Stimulated activated CD8-positive, alpha-beta memory T cell treated with anti-CD3 and anti-CD28 coated beads, Interleukin-15, amount 100 ng/mL, for 48 hours (primary cell): ENCODE measurements around the gene CRHR2.

Experiments used
- DNase-seq, 2 donors: peaks; one replicate each; pipeline ENCODE4 v3.0.0-alpha.2; 2020; ENCODE audit warnings: low read depth in 2 of 2

Gene CRHR2

DNA sequence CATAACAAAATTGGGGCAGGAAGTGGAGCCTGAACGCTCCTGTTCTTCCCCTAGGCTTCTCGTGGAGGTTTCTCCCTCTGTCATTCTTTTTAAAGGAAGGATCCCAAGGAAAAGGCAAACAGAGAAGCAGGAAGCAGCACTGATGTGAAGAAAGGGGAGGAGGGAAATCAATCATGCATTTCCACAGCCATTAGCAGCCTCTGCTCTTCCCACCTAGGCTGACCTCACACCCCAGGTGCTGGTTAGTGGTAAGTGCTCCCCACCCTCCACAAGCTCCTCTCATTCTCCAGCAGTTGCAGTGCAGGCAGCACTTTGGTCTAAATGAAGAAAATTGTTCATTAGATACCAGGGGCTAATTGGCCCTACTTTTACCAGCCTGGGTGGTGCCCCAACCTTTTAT is 2.6 kb downstream of the CRHR2 start:
- DNase-seq = no peak

DNA sequence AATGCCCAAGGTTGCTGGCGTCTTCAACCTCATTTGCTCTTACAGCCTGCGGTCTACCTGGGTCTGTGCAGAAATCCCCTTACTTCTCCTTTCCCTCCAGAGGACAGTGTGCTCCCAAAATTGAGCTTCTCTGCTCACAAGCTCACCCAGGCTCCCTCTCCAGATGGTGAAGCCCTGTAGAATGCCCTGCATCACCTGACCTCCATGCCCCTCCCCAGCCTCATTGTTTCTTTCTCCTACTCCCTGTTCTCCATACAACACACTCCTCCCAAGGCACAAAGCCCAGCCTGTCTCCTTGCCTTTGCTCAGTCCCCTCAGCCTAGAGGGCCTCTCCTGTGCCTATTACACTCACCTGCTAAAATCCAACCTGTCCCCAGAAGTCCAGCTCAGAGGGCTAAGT is 3.5 kb downstream of the CRHR2 start:
- no peak for DNase-seq

DNA sequence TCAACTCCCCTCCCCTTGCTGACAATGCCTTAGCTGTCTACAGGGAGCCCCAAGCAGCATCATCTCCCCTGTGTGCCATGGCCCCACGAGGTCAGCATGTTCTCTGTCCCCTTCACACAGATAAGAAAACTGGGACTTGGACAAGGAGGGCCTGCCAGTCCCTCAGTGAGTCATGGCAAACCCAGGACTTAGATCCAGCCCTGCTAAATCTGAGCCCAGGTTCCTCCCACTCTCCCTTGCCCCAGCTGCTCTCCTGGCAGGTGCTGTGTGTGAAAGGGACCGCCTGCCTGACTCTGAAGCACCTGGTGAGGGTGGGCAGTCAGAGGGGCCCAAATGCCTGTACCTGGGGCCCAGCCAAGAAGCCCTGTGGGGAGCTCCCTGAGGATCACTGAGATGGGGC is 7.4 kb downstream of the CRHR2 start:
- no peak for DNase-seq

DNA sequence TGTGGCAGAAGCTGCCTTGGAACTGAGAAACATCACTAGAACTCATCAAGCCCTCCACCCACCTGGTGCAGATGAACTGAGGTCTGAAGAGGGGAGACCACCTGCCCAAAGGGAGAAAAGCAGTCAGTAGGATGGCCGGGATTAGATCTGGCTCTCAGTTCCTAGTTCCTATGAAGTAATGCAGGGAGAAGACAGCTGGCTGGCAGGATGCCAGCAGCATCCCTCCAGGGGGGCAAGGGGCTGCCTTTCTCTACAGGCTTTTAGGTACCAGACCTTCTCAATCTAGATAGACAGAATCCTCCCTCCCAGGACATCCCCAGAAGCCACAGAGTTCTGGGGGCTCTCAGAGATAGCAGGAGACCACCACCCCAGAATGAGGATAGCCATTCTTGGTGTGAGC is 7.8 kb downstream of the CRHR2 start:
- DNase-seq = no peak

DNA sequence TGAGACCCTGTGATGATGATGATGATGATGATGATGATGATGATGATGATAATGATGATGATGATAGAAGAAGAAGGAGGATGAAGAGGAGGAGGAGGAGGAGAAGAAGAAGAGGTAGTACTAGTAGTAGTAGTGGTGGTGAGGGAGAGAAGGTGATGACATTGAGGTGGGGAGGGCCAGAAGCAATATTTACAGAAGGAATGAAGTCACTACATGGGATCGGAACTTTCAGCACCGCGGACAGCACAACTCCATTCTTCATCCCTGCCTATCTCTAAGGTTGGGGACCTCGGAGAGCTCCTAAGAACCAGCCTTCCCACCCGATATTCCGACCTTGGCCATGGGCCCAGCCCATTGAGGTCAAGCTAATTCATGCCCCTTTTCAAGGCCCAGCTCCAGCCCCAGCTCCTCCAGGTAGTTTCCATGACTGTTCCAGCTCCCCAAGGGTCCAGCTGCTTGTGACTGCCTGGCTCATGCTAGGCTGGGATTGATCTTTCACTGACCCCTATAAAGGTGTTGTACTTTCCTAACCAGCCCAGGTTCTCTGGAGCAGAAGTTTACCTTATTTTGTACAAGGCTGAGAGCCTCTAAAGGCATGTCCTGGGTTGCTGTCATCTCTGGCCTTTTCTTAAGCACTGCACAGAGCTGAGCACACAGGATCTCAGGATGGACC is 10.3 kb downstream of the CRHR2 start:
- no peak for DNase-seq

DNA sequence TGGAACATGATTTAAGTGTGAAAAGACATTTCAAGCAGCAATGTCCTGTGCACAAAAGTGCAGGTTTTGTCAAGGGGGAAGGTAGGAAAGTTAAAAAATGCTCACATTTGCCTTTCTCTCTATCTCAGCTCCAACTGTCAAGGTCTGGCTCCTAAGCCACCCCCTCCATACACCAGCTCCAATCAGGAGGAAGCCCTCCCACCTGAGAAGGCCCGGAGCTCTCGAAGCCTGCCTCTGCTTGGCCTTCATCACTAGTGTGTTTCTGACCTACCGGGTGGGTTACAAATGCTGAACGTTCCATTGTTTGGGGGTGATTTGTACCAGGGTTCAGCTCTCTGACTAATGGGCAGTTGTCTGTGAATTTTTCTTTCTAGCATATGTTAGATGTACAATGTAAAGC is 14.2 kb downstream of the CRHR2 start:
- no peak for DNase-seq

DNA sequence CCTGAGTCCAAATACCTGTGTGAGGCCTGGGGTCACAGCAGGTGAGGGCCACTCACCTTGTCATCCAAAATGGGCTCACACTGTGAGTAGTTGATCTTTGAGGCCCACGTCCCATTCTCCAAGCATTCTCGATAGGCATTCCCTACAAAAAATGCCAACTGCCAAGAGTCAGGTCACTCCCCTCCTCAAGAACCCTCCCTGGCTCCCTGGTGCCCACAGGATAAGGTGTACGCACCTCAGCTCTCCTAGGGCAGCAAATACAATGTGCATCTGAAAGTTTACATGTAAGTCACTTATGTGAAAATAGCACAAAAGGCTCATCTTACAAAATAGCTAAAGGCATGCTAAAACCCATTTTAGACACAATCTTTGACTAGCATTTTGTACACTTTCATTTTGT is 15.1 kb downstream of the CRHR2 start:
- DNase-seq = no peak

DNA sequence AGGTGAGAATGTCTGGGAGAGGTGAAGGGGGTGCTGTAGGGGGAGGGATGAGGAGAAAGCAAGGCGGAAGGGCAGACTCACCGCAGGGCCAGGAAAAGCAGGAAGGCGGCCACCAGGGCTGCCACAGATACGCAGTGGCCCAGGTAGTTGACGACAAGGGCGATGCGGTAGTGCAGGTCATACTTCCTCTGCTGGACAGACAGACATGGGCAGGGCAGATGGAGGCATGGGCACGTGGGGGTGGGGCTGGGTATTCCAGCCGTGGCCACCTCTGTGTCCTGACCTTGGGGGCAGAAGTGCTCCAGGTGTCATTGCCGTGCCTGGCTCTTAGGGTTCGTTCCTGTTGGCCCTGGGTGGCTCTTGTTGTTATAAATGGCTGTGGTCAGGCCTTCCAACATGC is 16.8 kb downstream of the CRHR2 start:
- DNase-seq = no peak

DNA sequence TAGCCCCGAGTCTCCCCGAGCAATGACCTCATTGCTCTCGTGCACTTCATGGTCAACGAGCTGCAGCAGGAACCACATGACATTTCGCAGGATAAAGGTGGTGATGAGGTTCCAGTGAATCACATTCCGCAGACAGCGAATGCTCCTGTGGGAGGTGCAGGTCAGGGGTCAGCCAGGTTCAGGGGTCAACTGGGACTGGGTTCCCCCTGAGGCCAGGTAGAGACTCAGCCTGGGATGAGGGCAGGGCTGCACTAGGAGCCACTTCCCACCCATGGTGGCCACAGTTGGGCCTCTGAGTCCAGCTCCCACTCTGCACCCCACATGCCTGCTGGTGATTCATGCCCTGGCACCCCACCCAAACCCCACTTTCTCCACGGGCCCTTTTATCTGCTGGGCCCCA is 17.2 kb downstream of the CRHR2 start:
- DNase-seq = no peak

DNA sequence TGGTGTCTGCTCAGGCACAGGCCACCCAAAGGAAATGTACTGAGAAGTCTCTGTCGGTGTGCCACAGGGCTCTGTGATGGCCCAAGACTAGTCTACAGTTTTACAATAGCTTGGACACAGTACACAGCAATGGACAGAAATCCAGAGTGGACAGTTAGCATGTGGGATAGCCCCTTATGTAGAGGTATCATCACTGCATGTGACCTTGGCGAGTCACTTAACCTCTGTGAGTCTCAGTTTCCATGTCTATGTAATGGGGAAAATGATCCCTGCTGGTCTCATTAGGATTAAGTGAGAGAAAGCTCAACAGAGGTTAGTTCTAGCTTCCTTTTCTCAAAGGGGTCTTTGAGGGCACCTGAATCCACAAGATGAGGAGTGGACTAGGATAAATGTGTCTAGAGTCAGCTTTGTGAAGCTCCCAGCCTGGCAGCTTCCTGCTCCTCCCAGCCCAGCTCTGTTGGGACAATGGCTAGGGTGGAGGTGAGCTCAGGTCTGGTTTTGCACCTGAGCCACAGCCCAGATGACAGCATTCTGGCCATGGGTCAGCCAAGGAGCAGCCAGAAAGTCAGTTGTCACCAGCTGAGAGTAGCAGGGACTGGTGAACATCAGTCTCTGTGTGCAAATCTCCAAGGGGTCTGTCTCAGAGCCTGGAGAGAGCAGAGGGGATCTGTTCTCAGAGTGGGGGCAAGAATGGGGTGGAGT is 17.9 kb downstream of the CRHR2 start:
- DNase-seq = no peak

DNA sequence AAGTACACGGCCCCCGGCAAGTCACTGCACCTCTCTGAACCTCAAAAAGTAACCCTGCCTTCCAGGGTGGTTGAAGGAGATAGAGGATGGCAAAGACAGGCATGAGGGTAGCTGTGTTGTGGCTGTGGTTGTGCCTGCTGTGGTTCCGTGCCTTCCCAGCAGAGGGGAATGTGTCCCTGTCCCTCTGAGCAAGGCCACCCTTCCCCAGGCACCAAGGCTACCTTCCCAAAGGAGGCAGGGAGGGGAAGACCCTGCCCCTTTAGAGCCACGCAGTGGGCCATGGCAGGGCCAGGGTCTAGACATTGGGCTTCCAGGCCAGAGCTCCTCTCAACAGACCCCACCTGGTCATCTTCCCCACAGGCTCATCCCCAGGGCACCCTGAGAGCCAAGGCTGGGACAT is 18.8 kb downstream of the CRHR2 start:
- DNase-seq = no peak

DNA sequence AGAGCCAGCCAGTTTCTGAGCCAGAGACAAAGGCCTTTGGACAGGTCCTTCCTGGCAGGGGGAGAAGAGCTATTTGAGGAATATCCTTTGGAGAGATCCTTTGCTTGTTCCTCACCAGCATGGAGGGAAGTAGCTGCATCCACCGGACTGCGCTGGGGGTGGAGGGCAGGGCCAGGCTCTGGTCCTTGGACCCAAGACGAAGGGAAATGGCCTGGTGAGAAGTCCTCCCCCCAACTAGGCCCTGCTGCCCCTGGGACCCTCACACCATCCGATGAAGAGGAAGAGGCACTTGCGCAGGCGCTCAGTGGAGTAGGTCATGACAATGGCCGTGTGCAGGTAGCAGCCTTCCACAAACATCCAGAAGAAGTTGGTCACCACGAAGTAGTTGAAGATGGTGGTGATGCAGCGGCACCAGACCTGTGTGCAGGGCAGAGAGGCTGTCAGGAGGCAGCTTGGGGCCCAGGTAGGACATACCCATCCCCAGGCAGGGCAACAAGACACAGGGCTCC is 19.8 kb downstream of the CRHR2 start:
- DNase-seq = no peak

DNA sequence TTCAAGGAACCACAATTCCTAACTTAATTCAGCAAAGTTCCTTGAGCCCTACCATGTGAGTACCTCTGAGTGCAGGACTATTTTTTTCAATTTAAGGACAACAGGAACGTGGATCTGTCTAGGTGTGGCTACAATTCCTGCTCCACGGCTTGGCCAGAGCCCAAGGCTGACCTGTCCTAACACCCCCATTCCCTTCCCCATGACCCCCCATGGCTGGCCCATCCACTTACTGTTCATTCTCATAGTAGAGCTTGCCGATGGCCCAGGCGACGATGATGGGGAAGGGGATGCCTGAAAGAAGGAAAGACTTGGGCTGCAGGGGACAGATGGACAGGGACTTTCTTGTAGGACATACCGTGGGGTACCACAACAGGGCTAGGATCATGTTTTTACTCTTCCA is 20.3 kb downstream of the CRHR2 start:
- no peak for DNase-seq

DNA sequence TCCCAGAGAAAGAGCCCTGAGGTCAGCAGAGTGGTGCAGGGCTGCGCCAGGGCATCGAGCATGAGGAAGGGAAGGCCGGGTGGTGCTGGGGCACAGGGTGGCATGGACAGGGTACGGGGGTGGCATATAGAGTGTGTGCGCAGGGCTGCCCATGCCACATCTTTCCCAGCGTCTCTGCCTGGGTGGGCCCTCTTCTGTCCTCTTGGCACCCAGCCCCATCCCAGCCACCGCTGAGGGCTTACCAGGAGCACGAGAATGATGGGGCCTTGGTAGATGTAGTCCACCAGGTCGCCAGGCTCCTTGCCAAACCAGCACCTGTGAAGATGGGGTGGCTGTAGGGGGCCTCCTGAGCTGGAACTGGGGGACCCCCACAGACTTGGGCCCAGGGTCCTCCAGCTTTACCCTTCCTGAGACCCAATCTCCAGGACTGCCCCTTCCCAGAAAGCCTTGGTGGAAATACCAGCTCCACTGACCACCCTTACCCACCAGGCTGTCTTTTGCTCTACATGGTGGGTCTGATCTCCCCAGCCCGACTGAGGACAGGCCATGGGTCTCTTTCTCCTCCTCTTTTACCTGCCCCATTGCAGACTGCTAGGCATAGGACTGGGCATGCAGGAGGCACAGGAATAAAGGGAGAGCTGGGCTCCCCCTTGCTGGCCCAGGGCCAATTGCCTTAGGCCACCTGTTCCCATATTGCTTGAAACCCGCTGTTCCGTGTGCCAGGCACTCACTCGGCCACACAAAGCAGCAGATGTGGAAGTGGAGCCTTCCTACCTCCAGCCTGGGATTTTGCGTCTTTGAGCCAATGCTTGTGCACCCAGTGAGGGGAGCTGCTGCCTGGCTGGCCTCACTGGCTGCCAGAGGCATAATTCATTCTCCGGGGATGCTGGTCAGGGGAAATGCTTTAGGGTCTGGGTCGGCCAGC is 21.7 kb downstream of the CRHR2 start:
- no peak for DNase-seq

DNA sequence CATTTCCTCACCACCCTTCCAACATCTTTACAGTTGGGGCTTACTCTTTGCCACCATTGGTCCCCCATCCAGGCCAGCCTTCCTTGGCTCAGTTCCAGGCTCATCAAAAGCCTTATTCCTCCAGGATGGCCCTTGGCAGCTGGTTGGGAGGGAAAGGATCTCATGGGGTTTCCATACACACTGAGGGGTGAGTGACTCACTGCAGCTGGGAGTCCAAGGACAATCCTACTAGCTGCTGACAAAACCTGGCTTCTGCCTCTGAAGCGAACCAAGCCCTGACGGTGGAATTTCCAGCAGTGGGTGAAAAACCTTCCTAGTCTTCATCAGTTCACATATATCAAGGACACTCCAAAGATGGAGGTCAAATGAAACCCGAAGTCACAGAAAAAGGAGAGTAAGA is 22.9 kb downstream of the CRHR2 start:
- no peak for DNase-seq

DNA sequence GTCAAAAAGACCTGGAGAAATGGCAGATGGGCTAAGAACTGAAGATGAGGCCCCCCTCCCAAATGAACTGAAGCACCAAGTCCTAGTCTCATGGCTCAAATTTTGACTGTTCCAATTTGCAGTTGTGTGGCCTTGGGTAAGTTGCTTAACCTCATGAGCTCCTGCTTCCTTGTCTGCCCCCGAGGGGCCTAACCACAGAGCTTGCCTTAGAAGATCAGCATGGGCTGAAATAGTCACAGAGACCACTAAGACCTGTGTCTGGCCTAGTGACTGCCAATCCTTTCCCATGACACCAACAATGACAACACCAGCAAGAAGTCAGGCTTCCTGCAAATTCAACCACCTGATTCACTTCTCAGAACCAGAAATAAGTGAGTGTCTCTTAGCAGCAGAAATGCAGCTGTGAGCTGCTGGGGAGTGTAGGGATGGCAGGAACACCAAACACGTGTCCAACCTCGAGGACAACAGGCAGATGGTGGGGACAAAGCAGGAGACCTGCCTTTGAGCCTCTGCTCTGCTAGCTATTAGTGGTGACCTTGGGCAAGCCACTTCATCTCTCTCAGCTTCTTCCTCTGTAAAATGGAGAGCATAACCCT is 23.7 kb downstream of the CRHR2 start:
- no peak for DNase-seq

DNA sequence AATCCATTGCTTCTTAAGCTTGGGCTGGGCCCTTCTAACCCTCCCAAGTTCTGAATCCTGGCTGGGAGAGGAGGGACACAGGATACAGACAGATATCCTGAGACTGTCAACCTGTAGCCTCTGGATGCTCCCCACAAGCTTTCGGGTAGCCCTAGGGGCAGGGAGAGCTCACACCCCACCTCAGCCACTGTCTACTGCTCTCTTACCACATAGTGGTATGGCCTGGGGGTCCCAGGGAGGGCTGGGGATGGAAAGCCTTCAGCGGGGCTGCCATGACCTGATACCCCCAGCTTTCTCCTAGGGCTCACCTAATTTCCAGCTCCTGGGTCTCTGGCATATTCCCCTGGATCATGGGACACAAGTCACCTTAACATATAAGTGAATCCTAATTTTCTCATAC is 25.1 kb downstream of the CRHR2 start:
- no peak for DNase-seq

DNA sequence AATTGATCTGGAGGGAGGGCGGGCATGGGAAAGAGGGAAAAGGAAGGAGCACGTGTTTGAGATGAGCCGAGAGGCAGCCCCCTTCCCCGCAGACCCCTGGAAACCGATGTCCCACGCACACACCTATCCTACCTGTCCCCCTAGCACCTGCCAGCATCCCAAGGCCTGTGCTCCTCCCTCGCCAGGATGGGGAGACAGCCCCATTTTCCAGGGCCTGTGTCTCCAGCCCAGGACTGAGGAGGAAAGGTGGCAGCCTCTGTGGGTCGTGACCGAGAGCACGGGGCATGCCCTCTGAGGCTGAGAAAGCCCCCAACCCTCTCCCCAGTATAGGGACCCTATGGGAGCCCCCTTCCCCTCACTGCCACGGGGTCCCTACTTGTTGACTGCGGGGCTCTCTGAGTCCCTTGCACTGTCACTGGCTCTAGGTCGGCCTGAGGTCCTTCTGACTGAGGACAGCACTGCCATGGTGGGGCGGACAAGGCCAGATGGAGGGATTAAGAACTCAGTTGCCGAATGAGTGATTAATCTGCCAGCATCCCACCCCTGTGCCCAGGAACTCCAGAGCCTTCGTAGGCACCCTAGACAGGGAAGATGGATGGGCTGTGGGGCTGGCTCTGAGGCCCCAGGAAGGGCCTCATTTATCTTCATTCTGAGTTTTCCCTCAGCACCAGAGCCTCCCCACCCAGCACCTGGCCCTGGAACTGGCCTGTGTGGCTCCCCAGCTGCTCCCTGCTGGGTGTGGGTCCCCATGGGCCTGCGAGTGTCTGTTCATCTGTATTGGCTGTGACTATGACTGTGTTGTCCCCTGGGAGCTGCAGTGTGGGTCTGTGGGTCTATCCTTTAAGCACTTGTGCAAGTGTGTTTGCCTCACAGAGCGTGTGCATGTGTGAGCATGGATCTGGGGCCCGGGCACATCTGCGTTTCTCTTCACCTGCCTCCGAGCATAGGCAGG is 26.0 kb downstream of the CRHR2 start:
- no peak for DNase-seq

DNA sequence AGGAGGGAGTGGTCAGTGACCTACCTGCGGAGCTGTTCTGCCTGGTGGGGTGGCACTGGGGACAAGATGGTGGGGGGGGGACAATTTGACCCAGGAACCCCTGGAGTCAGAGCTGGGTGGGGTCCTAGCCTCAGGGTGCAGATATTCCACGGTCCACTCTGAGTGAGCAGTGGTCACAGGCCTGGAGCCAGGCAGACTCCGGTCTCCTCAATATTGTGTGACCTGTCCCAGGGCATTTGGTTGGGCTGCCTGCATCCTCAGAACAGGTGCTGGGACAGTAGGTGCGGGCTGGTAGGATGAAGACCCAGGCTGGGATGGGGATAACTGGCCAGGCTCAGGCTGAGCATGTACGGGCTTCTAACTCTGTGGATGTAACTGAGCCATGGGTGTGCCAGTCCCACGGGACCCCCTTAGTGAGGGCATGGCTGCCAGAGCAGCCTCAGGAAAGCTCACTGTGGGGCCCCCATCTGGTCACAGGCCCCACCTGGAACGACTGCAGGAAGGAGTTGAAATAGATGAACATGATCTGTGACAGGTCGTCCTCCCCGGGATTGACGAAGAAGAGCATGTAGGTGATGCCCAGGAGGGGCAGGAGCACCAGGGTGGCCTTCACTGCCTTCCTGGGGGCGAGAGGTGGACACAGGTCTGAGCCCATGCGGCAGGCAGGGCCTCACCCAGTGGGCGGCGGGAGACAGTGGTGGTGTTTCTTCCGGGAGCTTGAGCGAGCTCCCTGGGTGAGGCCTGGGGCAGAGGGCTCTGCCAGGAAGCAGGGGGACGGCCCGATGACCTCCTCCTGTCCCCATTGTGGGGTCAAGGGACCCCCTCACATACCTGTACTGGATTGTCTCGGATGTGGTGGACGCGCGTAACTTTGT is 26.9 kb downstream of the CRHR2 start:
- no peak for DNase-seq
